Measurements from ENCODE around the gene SPIRE1. TPM values are rescaled to one million over a fixed set of nuclear protein-coding genes. Genes with fewer than 3 reads are reported as not detected.
A peak's percentile ranks its signal among the peaks of the same experiment; 100 is the strongest.
"Not testable (repeated sequence)": the region's sequence is repeated elsewhere in the genome, so short reads cannot be mapped to it uniquely, and the experiment has no call there.

Gene SPIRE1
- total RNA-seq, 1 donor from 2014 or later: 24.9 TPM

DNA sequence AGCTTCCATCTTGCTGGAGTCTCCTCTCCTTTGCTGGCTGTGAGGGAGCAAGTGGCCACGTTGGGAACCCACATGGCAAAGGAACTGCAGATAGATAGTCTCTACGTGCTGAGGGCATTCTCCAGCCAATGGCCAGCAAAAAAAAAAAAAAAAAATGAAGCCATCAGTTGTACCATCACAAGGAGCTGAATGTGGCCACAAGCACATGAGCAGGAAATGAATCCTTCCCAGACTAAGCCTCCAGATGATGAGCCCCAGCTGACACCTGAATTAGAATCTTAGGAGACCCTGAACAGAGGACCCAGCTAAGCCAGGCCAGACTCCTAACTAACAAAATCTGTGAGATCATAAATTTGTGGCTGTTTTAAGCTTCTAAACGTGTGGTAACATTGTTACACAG, 57.9 kb downstream of the SPIRE1 start:
- no peak for DNase-seq (ENCODE audit: extremely low read depth, low read depth, low spot score)

DNA sequence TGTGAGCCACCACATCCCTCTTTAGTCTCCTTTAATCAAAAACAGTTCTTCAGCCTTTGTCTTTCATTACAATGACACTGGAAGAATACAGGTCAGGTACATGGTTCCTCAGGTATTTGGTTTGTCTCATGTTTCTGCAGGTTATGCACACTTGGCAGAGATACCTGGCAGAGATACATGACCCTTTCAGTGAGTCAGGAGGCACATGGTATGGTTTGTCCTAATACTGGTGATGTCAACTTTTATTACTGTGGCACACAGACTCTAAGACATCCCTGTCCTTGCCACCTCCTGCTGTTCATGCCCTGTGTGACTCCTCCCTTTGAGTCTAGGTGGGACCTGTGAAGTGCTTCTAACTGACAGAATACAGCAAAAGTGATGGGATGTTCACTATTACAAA, 58.4 kb downstream of the SPIRE1 start:
- DNase-seq (ENCODE audit: extremely low read depth, low read depth, low spot score): no peak

DNA sequence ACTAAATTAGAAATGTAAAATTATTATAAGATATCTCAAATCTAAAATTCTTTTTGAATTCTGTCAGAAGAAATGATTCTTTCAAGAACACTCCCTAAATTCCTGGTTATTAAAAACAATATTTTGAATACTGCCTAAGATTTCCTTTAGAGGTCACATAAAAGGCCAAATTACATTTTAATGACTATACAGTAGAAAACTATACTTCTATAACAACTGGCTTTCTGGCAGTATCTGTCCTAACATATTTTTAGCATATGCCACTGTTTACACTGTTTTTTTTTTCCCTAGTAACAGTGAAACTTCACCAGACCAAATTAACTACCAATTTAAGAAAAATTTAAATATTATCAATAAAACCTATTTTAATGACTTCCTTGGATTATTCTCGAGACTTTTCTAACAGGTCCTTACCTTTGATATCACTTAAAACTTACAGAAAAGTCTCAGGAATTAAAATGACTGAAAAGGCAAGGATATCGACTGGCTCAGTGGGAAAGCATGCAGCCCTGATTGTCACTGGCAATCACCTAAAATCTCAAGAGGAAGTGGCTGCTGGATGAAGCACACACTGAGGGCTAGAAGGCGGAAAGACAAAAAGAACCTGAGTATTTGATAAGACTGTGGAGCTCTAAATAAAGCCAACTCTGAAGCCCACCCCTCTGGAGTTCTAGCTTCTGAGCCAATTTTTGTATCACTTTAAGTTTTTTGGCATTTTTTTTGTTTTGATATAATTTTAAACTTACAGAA, 59.6 kb downstream of the SPIRE1 start:
- DNase-seq (ENCODE audit: extremely low read depth, low read depth, low spot score): peak; percentile 25

DNA sequence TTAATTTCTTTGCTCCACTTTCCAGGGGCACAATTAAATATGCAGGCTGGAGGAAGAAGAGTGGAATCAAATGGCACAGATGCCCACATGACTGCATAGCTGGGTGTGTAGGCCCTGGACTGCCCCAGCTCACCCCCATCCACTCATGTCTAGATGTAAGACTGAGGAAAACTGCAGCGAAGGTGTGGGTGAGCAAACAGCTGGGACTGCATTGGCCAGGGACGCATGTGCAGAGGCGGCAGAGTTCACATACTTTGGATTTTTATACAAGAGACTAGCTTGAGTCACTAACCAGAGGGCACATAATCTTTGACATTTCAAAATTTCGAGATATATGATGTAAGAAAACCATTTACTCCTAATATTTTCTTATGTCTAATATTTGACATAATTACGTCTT, 60.1 kb downstream of the SPIRE1 start:
- DNase-seq (ENCODE audit: extremely low read depth, low read depth, low spot score): peak; percentile 22

DNA sequence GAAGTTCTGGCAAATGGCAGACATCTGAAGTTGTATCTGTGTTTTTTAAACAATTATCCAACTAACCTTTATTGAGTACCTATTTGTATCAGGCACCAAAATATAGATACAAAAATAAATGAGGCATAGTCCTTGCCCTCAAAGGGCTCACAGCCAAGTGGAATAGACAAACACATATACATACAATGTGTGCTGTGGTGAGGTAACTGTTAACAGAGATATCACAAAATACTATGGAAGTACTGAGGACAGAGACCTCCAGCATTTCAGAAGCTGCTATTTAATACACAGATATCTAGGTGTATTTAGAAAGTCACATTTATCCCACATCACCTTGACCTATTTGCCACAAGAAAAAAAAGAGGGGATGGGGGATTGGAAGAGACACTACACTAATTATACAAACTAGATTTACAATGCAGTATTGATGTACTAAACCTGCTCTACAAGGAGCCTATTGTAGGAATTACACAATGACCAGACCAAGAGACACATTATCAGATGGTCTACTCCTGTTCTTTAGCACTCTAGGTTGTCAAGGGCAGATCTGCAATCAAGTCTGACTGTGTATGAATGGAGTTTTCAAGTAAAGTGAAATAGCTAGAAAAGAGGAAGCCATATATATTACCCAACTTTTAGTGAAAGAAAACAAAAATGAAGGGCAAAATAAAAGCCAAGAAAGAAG, 62.2 kb downstream of the SPIRE1 start:
- no peak for DNase-seq (ENCODE audit: extremely low read depth, low read depth, low spot score)

DNA sequence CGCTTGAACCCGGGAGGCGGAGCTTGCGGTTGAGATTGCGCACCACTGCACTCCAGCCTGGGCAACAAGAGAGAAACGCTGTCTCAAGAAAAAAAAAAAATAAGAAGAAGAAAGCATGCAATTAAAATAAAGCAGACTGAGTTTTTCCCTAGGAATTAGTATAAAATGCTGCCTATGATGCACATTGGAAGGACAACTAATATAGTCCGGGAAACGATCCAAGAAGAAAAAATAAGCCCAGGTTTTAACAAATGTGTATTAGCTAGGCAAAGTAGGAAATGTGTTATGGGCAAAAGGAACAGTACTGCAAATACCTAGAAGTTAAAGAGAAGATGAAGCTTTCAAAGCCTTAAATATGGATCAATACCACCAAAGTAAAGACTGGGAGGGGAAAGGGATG, 64.0 kb downstream of the SPIRE1 start:
- no peak for DNase-seq (ENCODE audit: extremely low read depth, low read depth, low spot score)

DNA sequence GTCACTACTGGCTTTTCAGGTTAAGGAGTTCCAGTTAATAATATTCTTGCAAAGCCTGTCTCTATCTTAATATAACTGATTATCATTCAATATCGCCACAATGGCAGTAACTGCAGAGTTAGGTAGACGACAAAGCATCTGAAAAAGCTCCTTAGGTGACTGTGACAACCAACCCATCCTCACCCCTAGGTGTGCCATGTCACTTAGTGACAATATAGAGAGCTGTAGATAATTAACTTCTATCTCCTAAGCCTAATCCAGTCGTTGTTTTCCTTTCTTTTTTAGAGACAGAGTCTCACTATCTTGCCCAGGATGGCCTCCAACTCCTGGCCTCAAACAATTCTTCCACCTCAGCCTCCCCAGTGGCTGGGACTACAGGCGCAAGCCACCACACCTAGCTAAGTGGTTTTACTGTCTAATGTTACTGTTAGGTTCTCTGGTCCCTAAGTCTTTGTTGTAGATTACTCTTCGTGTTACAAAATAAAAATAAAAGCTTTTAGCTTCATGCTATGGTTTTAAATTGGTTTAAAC, 65.2 kb downstream of the SPIRE1 start:
- DNase-seq (ENCODE audit: extremely low read depth, low read depth, low spot score): no peak

DNA sequence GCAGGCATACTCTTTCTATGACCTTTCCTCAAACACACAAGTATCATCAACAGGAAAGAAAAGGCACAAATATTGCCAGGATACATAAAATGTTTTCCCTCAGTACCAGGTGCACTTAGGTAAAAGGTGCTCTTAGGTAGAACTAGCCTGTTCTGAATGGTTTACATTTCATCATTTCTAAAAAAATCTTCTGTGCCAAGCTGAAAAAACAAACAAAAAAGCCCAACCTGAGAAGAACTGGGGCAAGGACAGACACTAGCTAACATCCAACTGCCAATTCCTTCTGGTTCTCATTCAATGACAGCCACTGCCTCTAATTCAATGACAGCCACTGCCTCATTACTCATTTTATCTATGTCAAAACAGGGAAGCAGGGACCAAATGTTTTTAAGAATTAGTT, 68.5 kb downstream of the SPIRE1 start:
- DNase-seq (ENCODE audit: extremely low read depth, low read depth, low spot score): no peak

DNA sequence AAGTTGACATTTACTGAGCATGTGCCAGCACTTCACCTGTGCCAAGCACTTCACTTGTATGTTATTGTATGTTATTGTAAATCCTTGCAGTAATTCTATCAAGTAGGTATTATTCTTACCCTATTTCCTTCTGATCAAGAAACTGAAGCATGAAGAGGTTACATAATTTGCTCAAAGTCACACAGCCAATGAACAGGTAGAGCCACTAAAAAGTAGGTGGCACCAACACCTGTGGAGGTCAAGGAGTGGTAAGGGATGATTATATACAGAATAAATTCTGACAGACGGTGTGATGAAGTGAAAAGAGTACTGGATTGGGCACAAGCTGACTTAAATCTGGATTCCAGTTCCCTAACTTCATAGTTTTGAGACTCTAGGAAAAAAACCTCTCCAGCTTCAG, 71.0 kb downstream of the SPIRE1 start:
- DNase-seq (ENCODE audit: extremely low read depth, low read depth, low spot score): no peak

DNA sequence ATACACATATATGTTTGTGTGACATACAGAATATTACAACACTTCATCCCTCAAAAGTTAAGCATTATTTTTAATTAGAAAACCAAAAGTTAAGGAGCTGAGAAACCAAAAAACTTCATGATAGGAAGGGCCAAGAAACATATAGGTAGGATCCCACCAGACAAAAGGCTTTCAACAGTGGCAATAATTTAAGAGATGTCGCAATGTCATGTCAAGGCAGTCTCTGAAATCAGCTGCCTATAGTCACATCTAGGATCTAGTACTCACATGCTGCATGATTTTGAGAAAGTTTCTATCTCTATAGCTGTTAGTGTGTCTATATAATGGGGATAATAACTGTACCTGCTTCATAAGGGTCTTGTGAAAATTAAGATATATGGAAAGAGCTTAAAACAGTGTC, 72.7 kb downstream of the SPIRE1 start:
- no peak for DNase-seq (ENCODE audit: extremely low read depth, low read depth, low spot score)

DNA sequence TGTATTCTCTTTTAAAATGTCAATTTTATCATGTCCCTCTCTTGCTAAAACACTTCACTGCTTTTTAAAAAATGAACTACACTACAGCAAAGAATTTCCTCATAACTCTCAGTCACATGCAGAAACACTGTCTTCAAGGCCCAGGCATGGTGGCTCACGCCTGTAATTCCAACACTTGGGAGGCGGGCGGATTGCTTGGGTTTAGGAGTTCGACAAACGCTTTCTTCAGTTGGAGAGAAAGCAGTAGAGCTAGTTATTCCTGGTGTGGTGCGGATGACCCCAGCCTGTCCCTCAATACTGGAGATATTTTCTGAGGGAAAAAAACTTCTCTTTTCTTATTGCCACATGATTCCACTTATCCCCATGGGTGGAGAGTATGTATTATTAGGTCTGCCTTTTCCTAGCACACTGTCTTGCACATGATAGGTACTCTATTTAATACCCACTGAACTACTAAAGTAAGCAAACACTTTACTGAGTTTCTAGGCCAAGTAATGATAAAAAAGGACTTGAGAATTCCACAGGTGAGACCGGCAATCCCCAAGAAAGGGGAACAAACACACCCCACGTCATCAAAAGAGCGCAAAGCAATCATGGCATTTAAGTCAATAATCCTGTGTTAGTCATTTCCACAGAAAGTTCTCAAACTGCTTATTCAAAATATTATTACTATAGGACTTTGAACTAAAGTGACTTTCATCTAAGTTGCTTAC, 77.1 kb downstream of the SPIRE1 start:
- DNase-seq (ENCODE audit: extremely low read depth, low read depth, low spot score): no peak

DNA sequence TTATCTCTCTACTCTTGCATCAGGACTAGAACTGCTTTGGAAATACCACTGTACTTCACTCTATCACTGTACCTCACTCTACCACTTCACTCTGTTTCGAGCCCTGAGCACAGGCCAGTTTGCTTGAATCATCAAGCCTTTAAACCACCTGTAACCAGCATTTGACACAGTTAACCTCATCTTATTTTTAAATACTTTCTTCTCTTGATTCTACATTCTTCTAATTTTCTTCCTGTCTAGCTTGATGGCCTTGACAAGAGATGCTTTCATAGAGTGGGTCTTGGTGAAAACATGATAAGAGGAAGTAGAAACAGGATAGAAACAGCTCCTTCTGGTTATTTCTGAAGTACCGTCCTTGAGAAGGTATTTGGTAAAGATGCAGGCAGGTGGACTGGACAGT, 78.1 kb downstream of the SPIRE1 start:
- no peak for DNase-seq (ENCODE audit: extremely low read depth, low read depth, low spot score)

DNA sequence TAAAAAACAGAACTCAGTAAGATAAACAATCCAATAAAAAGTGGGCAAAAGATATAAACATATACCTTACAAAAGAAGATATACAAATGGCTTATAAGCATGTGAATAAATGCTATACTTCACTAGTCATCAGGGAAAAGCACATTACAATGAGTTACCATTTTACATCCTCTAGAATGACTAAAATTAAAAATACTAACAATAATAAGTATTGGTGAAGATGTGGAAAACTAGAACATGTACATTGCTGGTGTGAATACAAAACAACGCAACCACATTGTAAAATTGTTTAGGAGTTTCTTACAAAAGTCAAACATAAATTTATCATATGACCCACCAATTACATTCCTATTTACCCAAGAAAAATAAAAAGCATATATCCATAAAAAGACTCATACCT, 80.1 kb downstream of the SPIRE1 start:
- DNase-seq (ENCODE audit: extremely low read depth, low read depth, low spot score): no peak

DNA sequence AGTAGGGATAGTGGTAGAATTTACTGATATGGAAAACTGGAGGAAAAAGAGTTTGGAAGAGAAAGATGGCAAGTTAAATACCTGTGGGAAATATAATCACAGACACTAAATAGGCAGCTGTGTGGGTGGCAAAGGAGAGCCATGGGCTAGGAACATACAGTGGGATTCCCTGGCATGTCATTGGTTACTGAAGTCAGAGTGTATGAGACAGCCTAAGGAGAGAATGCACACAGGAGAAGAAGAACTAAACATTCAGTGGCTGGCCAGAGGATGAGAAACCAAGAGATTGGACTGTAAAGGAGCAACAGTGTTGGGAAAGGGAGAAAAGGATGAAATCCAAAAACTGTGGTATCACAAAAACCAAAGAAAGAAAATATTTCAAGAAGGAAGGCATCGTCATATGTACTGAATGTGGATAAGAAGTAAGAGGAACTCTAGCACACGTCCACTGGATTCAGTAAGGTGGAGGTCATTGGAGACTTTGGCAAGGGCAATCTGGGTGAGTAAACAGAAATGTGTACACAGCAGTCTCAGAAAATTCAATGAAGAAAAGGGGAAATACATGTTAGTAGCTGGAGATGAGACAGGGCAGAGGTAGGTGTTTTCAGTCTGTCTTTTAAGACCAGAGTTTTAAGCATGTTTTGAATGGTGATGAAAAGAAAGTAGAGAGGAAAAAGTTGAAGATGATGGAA, 83.3 kb downstream of the SPIRE1 start:
- DNase-seq (ENCODE audit: extremely low read depth, low read depth, low spot score): no peak

DNA sequence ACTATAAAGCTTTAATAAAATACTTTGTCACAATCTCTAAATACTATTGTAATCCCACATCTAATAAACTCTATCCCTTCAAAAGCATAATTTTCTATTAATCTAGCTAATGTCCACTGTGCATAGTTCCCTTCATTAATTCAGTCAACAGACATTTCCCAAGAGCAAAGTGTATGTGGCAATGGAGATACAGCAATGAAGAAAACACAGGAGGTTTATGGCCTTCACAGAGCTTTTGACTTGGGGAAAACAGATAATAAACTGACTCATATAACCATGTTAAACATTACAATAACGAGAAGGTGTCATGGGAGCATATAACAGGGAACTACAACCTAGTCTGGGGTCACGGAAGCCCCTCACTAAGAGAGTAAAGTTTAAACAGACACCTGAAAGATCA, 86.3 kb downstream of the SPIRE1 start:
- DNase-seq (ENCODE audit: extremely low read depth, low read depth, low spot score): no peak

DNA sequence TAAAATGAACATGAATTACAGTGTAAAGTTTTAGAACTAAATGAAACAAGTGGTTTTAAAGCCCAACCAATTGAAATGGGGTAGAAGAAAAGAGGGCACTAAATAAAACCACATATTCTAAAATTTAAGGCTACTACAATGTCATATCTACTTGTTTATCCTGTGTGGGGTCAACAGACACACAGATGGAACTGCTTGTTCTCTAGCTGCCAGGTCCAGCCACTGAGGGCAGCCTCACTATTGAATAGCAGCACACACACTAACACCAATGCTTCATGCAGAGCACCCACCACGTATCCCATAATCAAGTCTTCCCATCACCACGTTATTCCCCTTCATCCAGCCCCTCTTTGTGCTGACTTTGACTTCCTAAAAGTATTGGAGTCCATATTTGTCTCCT, 88.1 kb downstream of the SPIRE1 start:
- DNase-seq (ENCODE audit: extremely low read depth, low read depth, low spot score): no peak

DNA sequence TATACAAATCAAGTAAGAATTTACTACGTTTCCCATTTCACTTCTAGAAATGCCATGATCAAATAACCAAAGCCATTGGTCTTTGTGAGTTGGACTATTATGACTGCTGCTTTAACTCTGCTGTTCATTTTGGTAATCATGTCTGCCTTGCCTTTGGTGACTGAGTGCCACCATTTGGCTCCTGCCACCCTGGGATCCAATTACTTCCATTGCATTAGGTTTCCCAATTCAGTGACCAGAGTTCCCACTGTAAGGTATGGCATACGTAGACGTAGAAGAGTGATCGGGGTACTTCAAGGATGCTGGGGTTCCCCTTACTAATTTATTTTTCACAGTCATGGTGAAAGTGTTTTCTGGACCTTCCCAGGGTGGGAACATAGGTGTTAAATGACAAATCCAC, 90.1 kb downstream of the SPIRE1 start:
- no peak for DNase-seq (ENCODE audit: extremely low read depth, low read depth, low spot score)

DNA sequence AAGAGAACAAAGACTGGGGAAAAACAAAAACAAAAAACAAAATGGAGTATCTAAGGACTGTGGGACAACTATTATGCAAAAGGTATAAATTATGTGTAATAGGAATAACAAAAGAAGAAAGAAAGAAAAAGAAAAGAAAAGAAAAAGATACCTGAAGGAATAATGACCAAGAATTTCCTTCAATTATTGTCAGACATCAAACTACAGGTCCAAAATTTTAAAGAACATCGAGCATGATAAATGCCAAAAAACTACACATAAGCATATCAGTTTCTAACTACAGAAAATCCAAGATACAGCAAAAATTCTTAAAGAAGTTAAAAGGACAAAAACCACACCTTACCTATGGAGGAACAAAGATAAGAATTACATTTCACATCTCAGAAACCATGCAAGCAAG, 93.0 kb downstream of the SPIRE1 start:
- no peak for DNase-seq (ENCODE audit: extremely low read depth, low read depth, low spot score)

DNA sequence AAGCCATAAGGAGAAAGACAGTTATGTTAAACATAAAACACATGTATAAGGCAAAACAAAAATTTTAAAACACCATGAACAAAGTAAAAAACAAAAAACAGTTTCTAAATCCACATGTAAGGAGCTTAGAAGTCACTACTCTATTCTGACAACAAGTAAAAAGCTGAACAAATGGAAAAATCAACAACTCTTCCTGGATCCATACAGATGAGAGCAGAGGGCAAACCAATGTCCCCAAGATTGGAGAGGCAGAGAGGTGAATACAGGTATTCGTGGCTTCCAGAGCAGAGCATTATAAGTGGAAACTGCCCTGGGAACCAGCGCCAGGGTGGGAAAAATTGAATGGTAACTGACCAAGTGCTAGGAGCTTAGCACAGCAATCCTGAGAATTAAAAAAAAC, 93.5 kb downstream of the SPIRE1 start:
- DNase-seq (ENCODE audit: extremely low read depth, low read depth, low spot score): no peak

DNA sequence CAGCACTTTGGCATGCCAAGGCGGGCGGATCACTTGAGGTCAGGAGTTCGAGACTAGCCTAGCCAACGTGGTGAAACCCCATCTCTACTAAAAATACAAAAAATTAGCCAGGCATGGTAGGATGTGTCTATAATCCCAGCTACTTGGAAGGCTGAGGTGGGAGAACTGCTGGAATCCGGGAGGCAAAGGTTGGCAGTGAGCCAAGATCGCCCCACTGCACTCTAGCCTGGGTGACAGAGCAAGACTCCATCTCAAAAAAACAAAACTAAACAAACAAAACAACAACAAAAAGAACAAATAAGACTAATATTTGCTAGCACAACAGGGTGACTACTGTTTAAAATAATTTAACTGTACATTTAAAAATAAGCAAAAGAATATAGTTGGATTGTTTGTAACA, 97.3 kb downstream of the SPIRE1 start:
- not testable (repeated sequence) for DNase-seq (ENCODE audit: extremely low read depth, low read depth, low spot score)

DNA sequence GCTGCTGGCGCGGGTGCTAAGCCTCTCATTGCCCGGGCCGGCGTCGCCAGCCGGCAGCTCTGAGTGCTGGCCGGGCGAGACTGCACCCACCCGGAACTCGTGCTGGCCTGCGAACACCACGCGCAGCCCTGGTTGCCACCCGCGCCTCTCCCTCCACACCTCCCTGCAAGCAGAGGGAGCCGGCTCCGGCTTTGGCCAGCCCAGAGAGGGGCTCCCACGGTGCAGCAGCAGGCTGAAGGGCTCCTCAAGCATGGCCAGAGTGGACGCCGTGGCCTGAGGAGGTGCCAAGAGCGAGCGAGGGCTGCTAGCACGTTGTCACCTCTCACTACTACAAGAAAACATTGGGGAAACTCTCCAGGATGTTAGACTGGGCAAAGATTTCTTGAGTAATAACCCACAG, 98.6 kb downstream of the SPIRE1 start:
- no peak for DNase-seq (ENCODE audit: extremely low read depth, low read depth, low spot score)
